Measurements from ENCODE around the gene USP13.
"Not testable (repeated sequence)": the region's sequence is repeated elsewhere in the genome, so short reads cannot be mapped to it uniquely, and the experiment has no call there.

The USP13 gene

GRCh38 chr3:179768080-179768479 lies 115.2 kb downstream of the USP13 start:
- no peak overlapping the region for H3K4me3 Mint-ChIP-seq
- H3K4me1 Mint-ChIP-seq, result no peaks in the 10 kb centered on the region
- H3K27ac Mint-ChIP-seq, result no peak overlapping the region
- H3K9me3 Mint-ChIP-seq, result no peaks in the 10 kb centered on the region
- H3K36me3 Mint-ChIP-seq, result peaks cover 47% of the 10 kb centered on the region
- no peak for ATAC-seq
- no peaks in the 10 kb centered on the region for H3K27me3 Mint-ChIP-seq

- peaks cover 60% of the 10 kb centered on the region for H3K36me3 Mint-ChIP-seq
- no peak for ATAC-seq
Measured at GRCh38 chr3:179769411-179770247, 116.8 kb downstream of the USP13 start.

GRCh38 chr3:179771797-179772196 lies 119.0 kb downstream of the USP13 start:
- H3K4me3 Mint-ChIP-seq, result no peak overlapping the region

More at GRCh38 chr3:179769411-179770247, 116.8 kb downstream of the USP13 start:
- Mint-ChIP-seq H3K4me3 (no peak overlapping the region), H3K27ac (no peak overlapping the region), H3K9me3 (peaks cover 3% of the 10 kb centered on the region), H3K27me3 (no peaks in the 10 kb centered on the region), H3K4me1 (no peaks in the 10 kb centered on the region)

GRCh38 chr3:179772297-179772696 lies 119.5 kb downstream of the USP13 start:
- Mint-ChIP-seq H3K9me3 (peaks cover 3% of the 10 kb centered on the region), H3K36me3 (peaks cover 53% of the 10 kb centered on the region), H3K4me3 (no peak overlapping the region), H3K27me3 (no peaks in the 10 kb centered on the region), H3K27ac (no peak overlapping the region), H3K4me1 (no peaks in the 10 kb centered on the region)
- no peak for ATAC-seq

More at GRCh38 chr3:179771797-179772196, 119.0 kb downstream of the USP13 start:
- Mint-ChIP-seq H3K4me1 (no peaks in the 10 kb centered on the region), H3K27ac (no peak overlapping the region), H3K36me3 (peaks cover 58% of the 10 kb centered on the region), H3K9me3 (peaks cover 3% of the 10 kb centered on the region), H3K27me3 (no peaks in the 10 kb centered on the region)
- ATAC-seq, result no peak

- Mint-ChIP-seq H3K27ac (no peak overlapping the region), H3K4me1 (no peaks in the 10 kb centered on the region), H3K36me3 (peaks cover 63% of the 10 kb centered on the region), H3K4me3 (no peak overlapping the region), H3K27me3 (no peaks in the 10 kb centered on the region), H3K9me3 (peaks cover 13% of the 10 kb centered on the region)
- no peak for ATAC-seq
Measured at GRCh38 chr3:179775416-179776122, 122.7 kb downstream of the USP13 start.

GRCh38 chr3:179782841-179783240 lies 130.0 kb downstream of the USP13 start:
- ATAC-seq, H3K4me1 Mint-ChIP-seq, H3K27me3 Mint-ChIP-seq, H3K27ac Mint-ChIP-seq, H3K4me3 Mint-ChIP-seq: not testable (repeated sequence)
- Mint-ChIP-seq H3K36me3 (peaks cover 65% of the 10 kb centered on the region), H3K9me3 (peaks cover 11% of the 10 kb centered on the region)

GRCh38 chr3:179788996-179789395 lies 136.2 kb downstream of the USP13 start:
- no peak overlapping the region for H3K27ac Mint-ChIP-seq
- ATAC-seq, result no peak

GRCh38 chr3:179791793-179792192 lies 139.0 kb downstream of the USP13 start:
- no peak for ATAC-seq

More at GRCh38 chr3:179788996-179789395, 136.2 kb downstream of the USP13 start:
- no peaks in the 10 kb centered on the region for H3K9me3 Mint-ChIP-seq
- H3K4me1 Mint-ChIP-seq, result no peaks in the 10 kb centered on the region
- H3K27me3 Mint-ChIP-seq, result no peaks in the 10 kb centered on the region
- H3K36me3 Mint-ChIP-seq, result peaks cover 19% of the 10 kb centered on the region
- no peak overlapping the region for H3K4me3 Mint-ChIP-seq

GRCh38 chr3:179794355-179794754 lies 141.5 kb downstream of the USP13 start:
- no peaks in the 10 kb centered on the region for H3K27me3 Mint-ChIP-seq
- ATAC-seq, result peak; percentile 54
- H3K36me3 Mint-ChIP-seq, result no peaks in the 10 kb centered on the region
- no peak overlapping the region for H3K4me3 Mint-ChIP-seq
- no peak overlapping the region for H3K27ac Mint-ChIP-seq
- H3K4me1 Mint-ChIP-seq, result no peaks in the 10 kb centered on the region
- no peaks in the 10 kb centered on the region for H3K9me3 Mint-ChIP-seq

More at GRCh38 chr3:179791793-179792192, 139.0 kb downstream of the USP13 start:
- Mint-ChIP-seq H3K9me3 (no peaks in the 10 kb centered on the region), H3K4me1 (no peaks in the 10 kb centered on the region), H3K4me3 (no peak overlapping the region), H3K27me3 (no peaks in the 10 kb centered on the region), H3K36me3 (peaks cover 7% of the 10 kb centered on the region), H3K27ac (no peak overlapping the region)

GRCh38 chr3:179796421-179796820 lies 143.6 kb downstream of the USP13 start:
- no peak overlapping the region for H3K4me3 Mint-ChIP-seq
- no peak for ATAC-seq
- H3K36me3 Mint-ChIP-seq, result no peaks in the 10 kb centered on the region

GRCh38 chr3:179797192-179797591 lies 144.4 kb downstream of the USP13 start:
- Mint-ChIP-seq H3K4me1 (no peaks in the 10 kb centered on the region), H3K9me3 (no peaks in the 10 kb centered on the region), H3K36me3 (no peaks in the 10 kb centered on the region), H3K27me3 (no peaks in the 10 kb centered on the region), H3K4me3 (no peak overlapping the region), H3K27ac (no peak overlapping the region)
- ATAC-seq, result no peak

More at GRCh38 chr3:179796421-179796820, 143.6 kb downstream of the USP13 start:
- no peaks in the 10 kb centered on the region for H3K4me1 Mint-ChIP-seq
- H3K27me3 Mint-ChIP-seq, result no peaks in the 10 kb centered on the region
- no peaks in the 10 kb centered on the region for H3K9me3 Mint-ChIP-seq
- H3K27ac Mint-ChIP-seq, result no peak overlapping the region

GRCh38 chr3:179801263-179801662 lies 148.4 kb downstream of the USP13 start:
- peaks cover 8% of the 10 kb centered on the region for H3K27me3 Mint-ChIP-seq

GRCh38 chr3:179801856-179802255 lies 149.0 kb downstream of the USP13 start:
- Mint-ChIP-seq H3K4me3 (no peak overlapping the region), H3K4me1 (no peaks in the 10 kb centered on the region), H3K27me3 (peaks cover 8% of the 10 kb centered on the region), H3K36me3 (no peaks in the 10 kb centered on the region), H3K27ac (no peak overlapping the region), H3K9me3 (no peaks in the 10 kb centered on the region)
- ATAC-seq, result no peak

More at GRCh38 chr3:179801263-179801662, 148.4 kb downstream of the USP13 start:
- Mint-ChIP-seq H3K27ac (no peak overlapping the region), H3K9me3 (no peaks in the 10 kb centered on the region), H3K36me3 (no peaks in the 10 kb centered on the region), H3K4me3 (no peak overlapping the region), H3K4me1 (no peaks in the 10 kb centered on the region)
- no peak for ATAC-seq

- ATAC-seq, result no peak
- no peaks in the 10 kb centered on the region for H3K36me3 Mint-ChIP-seq
- H3K9me3 Mint-ChIP-seq, result no peaks in the 10 kb centered on the region
Measured at GRCh38 chr3:179806177-179806576, 153.3 kb downstream of the USP13 start.

GRCh38 chr3:179807588-179807987 lies 154.7 kb downstream of the USP13 start:
- Mint-ChIP-seq H3K36me3 (no peaks in the 10 kb centered on the region), H3K4me3 (no peak overlapping the region), H3K27ac (no peak overlapping the region), H3K27me3 (peaks cover 8% of the 10 kb centered on the region), H3K9me3 (no peaks in the 10 kb centered on the region), H3K4me1 (peaks cover 8% of the 10 kb centered on the region)
- ATAC-seq, result no peak

More at GRCh38 chr3:179806177-179806576, 153.3 kb downstream of the USP13 start:
- Mint-ChIP-seq H3K4me3 (no peak overlapping the region), H3K27ac (no peak overlapping the region), H3K27me3 (peaks cover 8% of the 10 kb centered on the region), H3K4me1 (peaks cover 2% of the 10 kb centered on the region)

Measured in stimulated activated memory B cell treated with anti-CD40 and anti-IgM and Interleukin-4, amounts not matched to agents 10 μg/mL and 1 μg/mL and 100 μg/mL, for 72 hours (primary cell).